ENCODE data around the gene SRC.

Gene SRC

DNA sequence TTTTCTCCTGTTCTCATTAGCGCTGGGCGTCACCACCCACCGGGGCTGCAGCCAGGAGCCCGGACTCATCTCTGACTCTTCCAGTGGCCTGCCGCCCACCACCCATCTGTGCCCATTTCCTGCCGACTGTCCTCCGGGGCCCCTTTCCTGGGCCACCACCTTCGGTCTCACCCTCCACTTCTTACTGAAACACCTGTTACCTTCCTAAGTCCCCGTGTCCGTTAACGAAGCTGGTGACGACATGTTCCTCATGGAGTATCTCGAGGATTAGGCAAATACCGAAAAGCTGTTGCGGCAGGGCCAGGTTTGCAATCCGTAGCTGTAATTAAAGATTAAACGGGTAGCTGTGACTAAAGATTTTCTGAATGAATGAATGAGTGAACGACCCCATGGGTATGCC, 80.2 kb downstream of the SRC start:
- H3K79me2 ChIP-seq (ENCODE audit: insufficient read depth, low read length): no peaks in the 10 kb centered on the region
- H3K4me3 ChIP-seq (ENCODE audit: insufficient read depth, low read length, poor library complexity, severe bottlenecking): no peak overlapping the region
- H3K9ac ChIP-seq (ENCODE audit: low read length): no peak overlapping the region
- H3K36me3 ChIP-seq (ENCODE audit: low read length): no peaks in the 10 kb centered on the region
- H3K27ac ChIP-seq (ENCODE audit: low read depth, low read length): no peak overlapping the region
- H3K9me2 ChIP-seq (replicated peaks; ENCODE audit: insufficient read depth, low read length): no peaks in the 10 kb centered on the region
- H2AFZ ChIP-seq (ENCODE audit: low read depth, low read length, severe bottlenecking): no peak overlapping the region
- H3K27me3 ChIP-seq (ENCODE audit: low read length): no peaks in the 10 kb centered on the region
- H4K20me1 ChIP-seq (ENCODE audit: low read depth, low read length): no peaks in the 10 kb centered on the region
- H3F3A ChIP-seq (ENCODE audit: insufficient read depth): no peaks in the 10 kb centered on the region
- no peaks in the 10 kb centered on the region for H3K9me3 ChIP-seq (ENCODE audit: insufficient read depth, low read length)
- no peak overlapping the region for H3K4me2 ChIP-seq (ENCODE audit: low read depth, low read length, poor library complexity, severe bottlenecking)
- no peak for TF ChIP-seq EZH2phosphoT487 (conservative IDR thresholded peaks at IDR 0.05; ENCODE audit: low read length)
- TF ChIP-seq, protein P1, sequence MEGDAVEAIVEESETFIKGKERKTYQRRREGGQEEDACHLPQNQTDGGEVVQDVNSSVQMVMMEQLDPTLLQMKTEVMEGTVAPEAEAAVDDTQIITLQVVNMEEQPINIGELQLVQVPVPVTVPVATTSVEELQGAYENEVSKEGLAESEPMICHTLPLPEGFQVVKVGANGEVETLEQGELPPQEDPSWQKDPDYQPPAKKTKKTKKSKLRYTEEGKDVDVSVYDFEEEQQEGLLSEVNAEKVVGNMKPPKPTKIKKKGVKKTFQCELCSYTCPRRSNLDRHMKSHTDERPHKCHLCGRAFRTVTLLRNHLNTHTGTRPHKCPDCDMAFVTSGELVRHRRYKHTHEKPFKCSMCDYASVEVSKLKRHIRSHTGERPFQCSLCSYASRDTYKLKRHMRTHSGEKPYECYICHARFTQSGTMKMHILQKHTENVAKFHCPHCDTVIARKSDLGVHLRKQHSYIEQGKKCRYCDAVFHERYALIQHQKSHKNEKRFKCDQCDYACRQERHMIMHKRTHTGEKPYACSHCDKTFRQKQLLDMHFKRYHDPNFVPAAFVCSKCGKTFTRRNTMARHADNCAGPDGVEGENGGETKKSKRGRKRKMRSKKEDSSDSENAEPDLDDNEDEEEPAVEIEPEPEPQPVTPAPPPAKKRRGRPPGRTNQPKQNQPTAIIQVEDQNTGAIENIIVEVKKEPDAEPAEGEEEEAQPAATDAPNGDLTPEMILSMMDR (IDR thresholded peaks at IDR 0.05; ENCODE audit: insufficient read depth, low read length, poor library complexity, severe bottlenecking): no peak

DNA sequence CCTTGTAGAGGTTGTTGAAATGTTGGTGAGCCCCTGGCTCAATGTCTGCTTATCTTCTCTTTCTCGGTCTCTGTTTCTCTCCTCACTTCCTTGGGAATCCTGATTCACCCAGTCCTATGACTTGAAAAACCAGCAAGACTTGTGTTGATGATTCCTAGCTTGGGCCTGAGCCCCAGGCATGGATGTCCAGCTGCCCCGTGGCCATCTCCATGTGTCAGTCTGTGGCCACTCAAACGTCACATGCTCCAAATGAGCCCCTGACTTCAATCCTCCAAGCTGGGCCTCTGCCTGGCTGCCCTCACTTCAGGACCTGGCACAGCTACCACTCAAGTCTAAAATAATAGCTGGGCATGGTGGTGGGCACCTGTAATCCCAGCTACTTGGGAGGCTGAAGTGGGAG, 81.0 kb downstream of the SRC start:
- Histone ChIP-seq H3K4me2 (ENCODE audit: low read depth, low read length, poor library complexity, severe bottlenecking) (no peak overlapping the region), H3K4me3 (ENCODE audit: insufficient read depth, low read length, poor library complexity, severe bottlenecking) (no peak overlapping the region), H3K36me3 (ENCODE audit: low read length) (no peaks in the 10 kb centered on the region), H3K9me2 (replicated peaks; ENCODE audit: insufficient read depth, low read length) (no peaks in the 10 kb centered on the region), H3K27ac (ENCODE audit: low read depth, low read length) (no peak overlapping the region), H3F3A (ENCODE audit: insufficient read depth) (no peaks in the 10 kb centered on the region), H3K79me2 (ENCODE audit: insufficient read depth, low read length) (no peaks in the 10 kb centered on the region), H3K9me3 (ENCODE audit: insufficient read depth, low read length) (no peaks in the 10 kb centered on the region), H2AFZ (ENCODE audit: low read depth, low read length, severe bottlenecking) (no peak overlapping the region), H4K20me1 (ENCODE audit: low read depth, low read length) (no peaks in the 10 kb centered on the region), H3K9ac (ENCODE audit: low read length) (no peak overlapping the region), H3K27me3 (ENCODE audit: low read length) (no peaks in the 10 kb centered on the region)
- TF ChIP-seq, protein P1 (IDR thresholded peaks at IDR 0.05; ENCODE audit: insufficient read depth, low read length, poor library complexity, severe bottlenecking): no peak
- no peak for TF ChIP-seq EZH2phosphoT487 (conservative IDR thresholded peaks at IDR 0.05; ENCODE audit: low read length)

- no peak overlapping the region for H3K4me3 ChIP-seq (ENCODE audit: insufficient read depth, low read length, poor library complexity, severe bottlenecking)
- no peaks in the 10 kb centered on the region for H3K9me2 ChIP-seq (replicated peaks; ENCODE audit: insufficient read depth, low read length)
- H3F3A ChIP-seq (ENCODE audit: insufficient read depth): no peaks in the 10 kb centered on the region
- H3K27me3 ChIP-seq (ENCODE audit: low read length): no peaks in the 10 kb centered on the region
- no peak for TF ChIP-seq EZH2phosphoT487 (conservative IDR thresholded peaks at IDR 0.05; ENCODE audit: low read length)
- TF ChIP-seq, protein P1 (IDR thresholded peaks at IDR 0.05; ENCODE audit: insufficient read depth, low read length, poor library complexity, severe bottlenecking): no peak
- no peak overlapping the region for H3K4me2 ChIP-seq (ENCODE audit: low read depth, low read length, poor library complexity, severe bottlenecking)
- H3K27ac ChIP-seq (ENCODE audit: low read depth, low read length): no peak overlapping the region
- H3K79me2 ChIP-seq (ENCODE audit: insufficient read depth, low read length): no peaks in the 10 kb centered on the region
- H4K20me1 ChIP-seq (ENCODE audit: low read depth, low read length): no peaks in the 10 kb centered on the region
- no peak overlapping the region for H2AFZ ChIP-seq (ENCODE audit: low read depth, low read length, severe bottlenecking)
- H3K36me3 ChIP-seq (ENCODE audit: low read length): no peaks in the 10 kb centered on the region
- H3K9ac ChIP-seq (ENCODE audit: low read length): no peak overlapping the region
- H3K9me3 ChIP-seq (ENCODE audit: insufficient read depth, low read length): no peaks in the 10 kb centered on the region
Observed at GRCh38 chr20:37430044-37430443, 84.1 kb downstream of the SRC start.

Measured in SU-DHL-6 (cell line).